HG02571 (cell line): Measurements from ENCODE around the gene WDR86.

Experiments
- ATAC-seq: cut with Tn5 transposase; IDR thresholded peaks from one replicate; pipeline ENCODE4 v1.9.1; 2021; ENCODE audit warnings: mild to moderate bottlenecking, moderate library complexity; ENCODE audit not compliant: unreplicated experiment

The WDR86 gene

DNA sequence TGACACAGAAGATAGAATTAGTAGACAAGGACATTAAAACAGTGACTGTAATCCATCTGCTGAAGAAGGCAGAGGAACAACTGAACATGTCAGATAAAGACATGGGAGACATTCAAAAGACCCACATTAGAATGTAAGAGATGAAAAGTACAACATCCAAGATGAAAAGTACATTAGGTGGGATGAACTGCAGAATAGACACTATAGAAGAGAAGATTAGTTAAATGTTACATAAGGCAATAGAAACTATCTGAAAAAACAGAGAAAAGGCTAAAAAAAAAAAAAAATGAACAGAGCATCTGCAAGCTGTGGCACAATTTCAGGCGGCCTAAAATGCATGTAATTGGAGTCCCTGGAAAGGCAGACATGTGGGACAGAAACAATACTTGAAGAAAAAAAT lies 46.7 kb downstream of the WDR86 start:
- no peak for ATAC-seq

DNA sequence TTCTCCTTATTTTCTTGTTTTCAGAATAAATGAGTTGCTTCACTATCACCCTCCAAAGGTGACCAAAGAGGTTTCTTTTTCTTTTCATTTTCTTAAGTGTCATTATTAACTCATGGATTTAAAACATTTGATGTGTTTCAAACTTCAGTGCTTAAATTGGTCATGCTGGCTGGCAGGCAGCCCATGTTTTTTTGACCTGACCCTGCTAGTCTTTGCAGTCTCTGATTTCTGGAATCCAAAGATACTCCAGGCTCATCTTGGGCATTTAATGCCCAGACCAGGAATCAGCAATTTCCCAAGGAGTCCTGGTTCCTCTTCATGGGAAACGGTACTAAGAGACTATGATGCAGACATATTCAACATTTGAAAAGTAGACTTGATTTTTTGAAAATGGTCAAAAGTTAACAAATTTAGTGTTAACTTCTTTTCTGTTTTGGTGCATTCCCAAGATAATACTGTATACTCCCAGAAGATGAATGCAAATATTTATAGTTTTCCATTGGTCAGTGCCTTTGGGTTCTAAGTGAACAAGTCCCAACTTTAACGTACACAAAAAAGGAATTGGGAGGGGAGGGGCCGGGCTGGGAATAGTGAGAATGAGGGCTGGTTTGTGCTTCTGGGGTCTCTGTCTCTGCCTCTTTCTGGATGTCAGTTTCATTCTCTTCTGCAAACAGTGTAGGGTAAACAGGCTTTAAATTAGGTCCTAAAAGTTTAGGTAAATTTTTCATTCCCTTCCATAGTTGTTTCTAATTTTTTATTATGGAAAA lies 48.5 kb downstream of the WDR86 start:
- no peak for ATAC-seq

DNA sequence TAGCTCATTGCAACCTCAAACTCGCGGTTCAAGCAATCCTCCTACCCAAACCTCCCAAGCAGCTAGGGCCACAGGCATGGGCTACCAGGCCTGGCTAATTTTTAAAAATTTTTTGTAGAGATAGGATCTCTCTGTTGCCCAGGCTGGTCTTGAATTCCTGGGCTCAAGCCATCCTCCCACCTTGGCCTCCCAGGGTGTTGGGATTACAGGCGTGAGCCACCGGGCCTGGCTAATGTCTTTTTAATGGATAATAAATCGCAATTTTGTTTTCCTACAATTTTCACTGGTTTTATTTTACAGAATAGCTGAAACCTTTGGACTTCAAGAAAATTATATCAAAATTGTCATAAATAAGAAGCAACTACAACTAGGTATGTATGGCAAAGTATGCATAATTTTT lies 57.3 kb downstream of the WDR86 start:
- no peak for ATAC-seq

DNA sequence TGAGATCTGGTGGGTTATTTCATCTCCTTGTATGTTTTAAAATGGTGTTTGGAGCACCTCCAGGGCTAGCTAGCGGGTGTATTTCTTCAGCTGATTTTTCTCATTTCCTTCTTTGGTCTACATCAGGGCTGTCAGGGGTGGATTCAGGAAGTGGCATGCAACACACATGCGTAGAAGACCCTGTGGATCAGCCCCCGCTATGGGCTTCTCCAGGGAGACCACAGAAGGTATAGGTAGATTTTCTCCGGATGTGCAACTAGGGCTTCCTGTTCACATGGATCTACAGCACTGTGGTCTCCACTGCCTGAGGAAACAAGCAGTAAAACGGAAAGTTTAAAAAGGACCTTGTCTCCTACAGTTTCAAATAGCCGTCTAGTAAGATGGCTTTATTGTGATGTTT lies 57.9 kb downstream of the WDR86 start:
- ATAC-seq, result no peak

DNA sequence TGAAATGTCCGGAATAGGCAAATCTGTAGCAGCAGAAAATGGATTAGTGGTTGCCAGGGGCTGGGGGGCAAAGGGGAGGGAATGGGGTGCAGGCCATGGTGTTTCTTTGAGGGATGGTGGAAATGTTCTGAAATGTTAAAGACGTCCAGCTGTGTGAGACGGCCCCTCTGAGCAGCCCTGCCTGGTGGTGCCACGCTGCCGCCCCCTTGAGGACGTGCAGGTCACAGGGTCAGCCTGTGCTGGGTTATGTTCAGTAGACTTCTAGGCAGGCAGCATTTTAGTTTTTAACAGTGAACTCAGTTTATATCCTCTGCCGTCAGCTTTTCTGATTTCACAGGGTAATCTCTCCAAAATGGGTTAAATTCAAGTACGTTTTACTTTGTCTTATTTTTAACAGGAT lies 58.8 kb downstream of the WDR86 start:
- ATAC-seq, result no peak

DNA sequence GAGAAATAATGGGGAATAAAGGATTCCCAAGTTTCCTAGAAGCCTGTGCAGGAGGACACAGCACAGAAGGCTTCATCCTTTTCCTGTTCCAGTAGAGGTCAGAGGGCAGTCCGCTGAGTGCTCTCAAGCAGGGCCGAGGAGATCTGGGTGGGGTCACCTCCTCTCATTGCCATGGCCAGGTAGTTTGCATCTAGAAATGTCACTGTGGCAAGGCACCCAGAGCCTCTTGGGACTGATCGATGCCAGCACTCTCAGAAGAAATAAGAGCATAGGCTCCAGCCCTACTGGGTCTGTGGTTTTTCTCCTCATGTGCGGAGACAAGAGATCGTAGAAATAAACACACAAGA lies 60.4 kb downstream of the WDR86 start:
- peak; percentile 47 for ATAC-seq

DNA sequence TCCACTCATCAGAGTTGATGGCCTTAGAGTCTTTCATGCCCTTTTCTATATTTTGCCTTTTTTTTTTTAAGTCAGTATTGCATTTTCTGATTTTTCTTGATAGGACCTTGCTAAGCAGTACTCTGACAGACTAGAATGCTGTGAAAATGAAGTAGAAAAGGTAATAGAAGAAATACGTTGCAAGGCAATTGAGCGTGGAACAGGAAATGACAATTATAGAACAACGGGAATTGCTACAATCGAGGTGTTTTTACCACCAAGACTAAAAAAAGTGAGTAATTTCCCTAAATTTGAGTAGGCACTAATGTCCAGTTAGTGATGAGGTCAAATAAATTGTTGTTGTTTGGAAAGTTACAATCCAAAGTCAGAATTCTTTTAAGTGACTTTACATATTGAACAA lies 60.9 kb downstream of the WDR86 start:
- no peak for ATAC-seq

DNA sequence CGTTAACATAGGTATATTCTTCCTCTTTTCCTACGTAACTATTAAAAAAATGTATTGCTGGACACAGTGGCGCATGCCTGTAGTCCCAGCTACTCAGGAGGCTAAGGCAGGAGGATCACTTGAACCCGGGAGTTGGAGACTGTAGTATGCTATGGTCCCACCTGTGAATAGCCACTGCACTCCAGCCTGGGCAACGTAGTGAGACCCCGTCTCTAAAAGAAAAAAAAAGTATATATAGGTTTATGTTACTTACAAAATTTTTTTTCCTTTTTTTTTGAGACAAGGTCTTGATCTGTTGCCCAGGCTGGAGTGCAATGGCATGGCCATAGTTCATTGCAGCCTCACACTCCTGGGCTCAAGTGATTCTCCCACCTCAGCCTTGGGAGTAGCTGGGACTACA lies 62.6 kb downstream of the WDR86 start:
- no peak for ATAC-seq

DNA sequence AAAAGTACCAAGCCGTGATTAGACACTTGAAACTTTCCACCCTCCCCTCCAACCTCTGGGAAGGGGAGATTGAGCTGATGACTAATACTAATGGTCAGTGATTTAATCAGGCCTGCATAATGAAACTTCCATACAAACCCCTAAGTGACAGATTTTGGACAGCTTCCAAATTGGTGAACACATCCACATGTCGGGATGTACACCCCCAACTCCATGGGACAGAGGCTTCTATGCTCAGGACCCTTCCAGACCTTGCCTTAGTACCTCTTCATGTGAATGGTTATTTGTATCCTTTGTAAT lies 63.4 kb downstream of the WDR86 start:
- no peak for ATAC-seq

DNA sequence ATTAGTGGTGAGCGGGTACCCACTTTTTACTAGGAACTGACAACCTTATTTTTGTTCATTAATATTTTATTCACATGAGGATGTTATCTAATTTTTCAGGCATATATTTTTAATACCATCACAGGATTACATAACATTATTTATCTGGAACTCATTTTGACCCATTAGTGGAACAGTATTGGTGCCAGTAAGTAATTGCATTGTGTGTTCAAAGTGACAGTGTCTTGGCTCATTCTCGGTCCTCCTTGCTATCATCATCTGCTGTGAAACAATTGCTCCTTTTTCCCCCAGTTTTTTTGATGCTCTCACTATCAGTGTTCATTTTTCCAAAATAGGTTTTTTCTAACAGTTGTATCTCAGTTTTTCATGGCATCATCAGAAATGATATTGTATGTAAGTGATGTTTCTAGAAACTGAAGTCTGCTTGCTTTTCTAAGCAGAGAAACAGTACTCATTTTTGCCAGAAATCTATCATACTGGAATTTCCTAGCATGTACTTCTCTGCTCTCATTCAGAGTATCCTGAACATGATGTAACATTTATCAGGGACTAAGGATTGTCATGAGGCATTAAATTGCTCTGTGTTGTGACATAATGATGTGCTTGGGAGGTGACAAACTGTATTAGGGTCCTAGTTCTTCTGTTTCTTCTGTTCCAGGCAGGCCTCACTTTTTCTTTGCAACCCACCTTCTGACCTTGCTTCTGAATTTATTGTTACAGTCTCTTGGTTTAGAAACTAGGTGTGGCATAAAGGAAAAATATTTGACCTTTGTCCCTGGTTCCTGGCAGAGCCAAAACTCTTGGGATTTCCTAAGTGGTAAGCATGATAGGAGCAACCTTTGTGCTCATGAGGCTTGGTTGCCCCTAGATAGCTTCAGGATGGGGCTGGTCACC lies 64.0 kb downstream of the WDR86 start:
- no peak for ATAC-seq

DNA sequence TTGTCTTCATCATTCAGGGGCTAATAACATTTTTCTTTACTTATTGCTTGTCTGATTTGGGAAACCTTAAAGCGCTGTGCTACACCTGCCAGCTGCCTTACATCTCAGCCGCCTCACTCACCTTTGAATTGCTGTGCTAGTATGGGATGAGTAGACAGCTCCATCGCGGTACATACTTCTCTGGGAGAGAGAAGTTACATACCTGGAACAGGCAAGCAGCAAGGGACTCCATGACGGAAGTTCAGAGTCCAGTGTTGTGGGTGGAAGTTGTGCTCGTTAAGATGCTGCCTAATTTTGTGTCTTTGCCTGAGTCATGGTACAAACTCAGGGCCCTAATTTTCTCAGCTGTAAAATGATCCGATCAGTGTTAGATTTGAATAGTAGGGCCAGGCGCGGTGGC lies 66.3 kb downstream of the WDR86 start:
- ATAC-seq, result no peak

DNA sequence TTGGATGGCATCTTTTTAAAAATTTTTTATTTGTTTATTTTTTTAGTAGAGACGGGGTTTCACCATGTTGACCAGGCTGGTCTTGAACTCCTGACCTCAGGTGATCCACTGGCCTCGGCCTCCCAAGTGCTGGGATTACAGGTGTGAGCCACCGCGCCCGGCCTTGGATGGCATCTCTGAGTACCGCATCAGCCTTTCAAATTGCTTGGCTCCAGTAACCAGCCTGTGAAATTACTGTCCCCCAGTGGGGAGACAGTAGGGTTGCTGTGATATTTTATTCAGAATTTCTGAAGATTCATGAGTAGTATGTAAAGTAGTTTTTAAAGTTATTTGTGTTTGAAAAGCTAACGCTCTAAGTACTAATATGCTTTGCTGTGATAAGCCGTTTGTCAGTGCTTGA lies 67.0 kb downstream of the WDR86 start:
- no peak for ATAC-seq

DNA sequence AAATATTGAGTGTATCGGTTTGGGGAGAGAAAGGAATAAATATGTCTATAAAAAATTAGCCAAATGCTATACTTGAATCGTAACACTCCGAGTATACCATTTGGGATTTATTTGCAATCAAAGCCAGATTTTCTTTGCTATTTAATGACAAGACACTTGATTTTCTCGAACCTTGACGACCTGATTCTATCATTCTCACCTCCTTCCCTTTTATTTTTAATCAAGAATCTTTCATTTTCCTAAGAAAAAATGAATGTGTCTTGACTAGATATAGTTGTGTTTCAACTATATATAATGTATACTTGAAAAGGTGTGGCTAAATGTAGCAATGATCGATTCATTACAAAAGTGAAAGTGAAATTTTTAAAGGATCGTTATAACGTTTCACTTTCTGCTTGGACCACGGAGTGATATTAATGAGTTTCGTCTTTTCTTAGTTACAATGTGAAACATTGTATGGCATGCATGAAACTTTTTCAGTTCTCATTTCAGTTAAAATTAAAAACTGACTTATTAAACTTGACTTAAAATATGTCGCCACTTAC lies 67.7 kb downstream of the WDR86 start:
- peak; percentile 51 for ATAC-seq

DNA sequence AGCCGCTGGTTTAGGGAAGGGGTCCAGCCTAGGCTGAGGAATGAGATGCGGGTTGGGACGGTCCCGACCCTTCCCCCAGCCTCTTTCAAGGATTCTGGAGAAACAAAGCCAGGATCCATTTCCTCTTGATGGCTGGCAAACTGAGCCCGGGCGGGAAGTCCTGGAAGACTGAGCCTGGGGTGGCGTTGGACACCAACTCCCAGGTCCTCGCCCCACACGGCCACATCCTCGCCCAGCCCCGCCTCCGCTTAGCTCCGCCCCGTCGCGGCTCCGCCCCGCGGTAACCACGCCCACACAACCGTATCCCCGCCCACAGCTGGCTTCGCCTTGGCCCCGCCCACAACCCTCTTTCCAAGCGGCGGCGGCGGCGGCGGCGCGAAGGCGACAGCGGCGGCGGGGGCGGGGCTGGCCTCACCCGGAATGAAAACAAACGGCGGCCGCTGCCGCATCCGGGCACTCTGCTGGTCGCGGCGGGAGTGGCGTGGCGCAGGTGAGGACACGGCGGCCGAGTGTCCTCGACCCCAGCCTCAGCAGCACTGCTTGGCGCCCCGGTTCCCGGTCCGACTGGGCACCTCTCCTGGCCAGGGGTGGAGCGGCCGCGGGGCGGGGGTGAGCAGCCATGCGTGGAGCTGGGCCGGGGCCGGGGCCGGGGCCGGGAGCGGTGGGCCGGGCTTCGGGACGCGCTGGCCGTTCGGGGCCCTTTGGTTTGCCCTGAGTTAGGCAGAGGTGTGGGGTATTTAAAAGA lies 68.3 kb downstream of the WDR86 start, which contains the start of gene NUB1:
NUB1 (plus strand) TSS at position 456 of the 745 bp plus-strand sequence. CDS start 3,538 bp downstream, outside the sequence.
- ATAC-seq, result peak; percentile 56

DNA sequence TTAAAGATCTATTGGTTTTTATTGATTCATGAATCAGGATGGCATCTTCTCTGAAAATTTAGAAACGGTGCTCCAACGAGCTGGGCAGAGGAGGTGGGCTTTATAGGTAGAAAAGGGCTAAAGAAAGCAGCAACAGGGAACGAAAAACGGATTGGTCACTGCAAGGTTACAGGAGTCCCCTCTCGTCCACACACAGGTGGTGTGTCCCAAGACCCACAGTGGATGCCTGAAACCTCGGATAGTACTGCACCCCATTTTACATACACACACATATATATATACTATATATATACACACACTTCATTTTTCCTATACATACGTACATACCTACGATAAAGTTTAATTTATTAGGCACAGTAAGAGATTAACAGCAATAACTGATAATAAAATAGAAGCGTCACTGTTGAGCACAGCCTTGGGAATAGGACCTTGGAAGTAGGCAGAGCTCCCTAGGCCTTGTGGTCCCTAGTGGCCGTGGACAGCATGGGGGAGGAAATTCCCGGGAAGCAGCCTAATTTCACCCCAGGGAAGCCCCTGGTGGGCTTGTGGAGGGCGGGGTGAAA lies 69.0 kb downstream of the WDR86 start:
- ATAC-seq, result no peak

DNA sequence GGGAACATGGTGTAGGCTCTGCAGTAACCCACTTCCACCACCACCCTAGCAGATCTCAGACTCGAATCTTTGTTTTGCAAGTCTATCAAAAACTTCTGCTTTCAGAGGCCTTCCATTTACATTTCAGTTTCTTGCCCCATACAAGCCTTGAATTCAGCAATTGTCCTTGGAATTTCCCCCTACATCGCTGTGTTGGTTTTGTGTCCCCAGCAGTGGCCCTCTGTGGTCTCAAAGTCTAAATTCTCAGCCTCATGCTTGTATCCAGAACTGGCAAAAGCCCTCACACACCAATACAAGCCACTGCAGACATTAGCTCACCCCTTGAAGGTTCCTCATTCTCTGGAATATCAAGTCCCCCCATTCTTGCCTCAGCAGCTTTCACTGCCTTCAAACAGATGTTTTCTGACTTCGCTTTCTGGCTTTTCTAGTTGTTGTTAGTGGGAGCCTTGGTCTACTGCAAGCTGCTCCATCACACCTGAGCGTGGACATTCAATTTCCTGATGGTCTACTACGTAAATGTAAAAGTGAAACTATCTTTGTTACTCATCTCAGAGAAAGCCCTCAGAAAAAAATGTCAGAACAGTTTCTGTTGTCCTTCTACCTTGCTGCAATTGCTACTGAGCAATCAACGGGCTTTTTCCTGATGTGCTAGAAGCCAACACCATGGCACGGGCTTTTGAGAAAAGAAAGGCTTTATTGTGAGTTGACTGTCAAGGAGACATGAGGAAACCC lies 70.0 kb downstream of the WDR86 start:
- peak; percentile 41 for ATAC-seq

DNA sequence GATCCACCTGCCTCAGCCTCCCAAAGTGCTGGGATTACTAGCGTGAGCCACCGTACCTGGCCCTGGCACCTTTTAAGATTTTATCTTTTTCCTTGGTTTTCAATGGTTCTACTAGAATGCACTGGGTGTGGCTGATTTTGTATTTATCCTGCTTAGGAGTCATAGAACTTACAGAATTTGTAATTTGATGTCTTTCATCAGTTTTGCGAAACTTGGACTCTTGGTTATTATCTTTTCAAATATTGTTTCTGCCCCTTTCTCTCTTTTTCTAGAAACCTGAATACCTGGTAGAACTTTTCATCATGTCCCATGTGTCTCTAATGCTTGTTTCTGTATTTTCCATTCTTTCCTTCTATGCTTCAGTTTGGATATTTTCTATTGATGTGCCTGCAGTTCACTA lies 71.0 kb downstream of the WDR86 start:
- no peak for ATAC-seq

DNA sequence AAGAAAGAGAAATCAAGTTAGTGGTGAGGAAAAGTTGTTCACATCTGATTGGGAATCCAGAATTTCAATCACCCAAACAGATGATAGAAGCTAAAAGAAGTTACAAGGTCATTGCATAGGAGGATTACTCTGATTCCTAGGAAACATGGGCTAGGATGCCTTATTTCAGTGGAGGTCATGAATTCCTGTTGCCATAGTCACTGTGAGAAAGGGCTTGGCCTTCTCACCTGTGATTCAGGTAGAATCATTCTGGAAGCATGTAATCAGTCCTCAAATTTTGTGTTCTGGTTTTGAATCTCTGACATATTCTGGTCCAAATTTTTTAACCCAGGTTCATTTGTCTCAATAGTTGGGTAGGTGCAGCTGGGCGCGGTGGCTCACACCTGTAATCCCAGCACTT lies 72.5 kb downstream of the WDR86 start:
- no peak for ATAC-seq

DNA sequence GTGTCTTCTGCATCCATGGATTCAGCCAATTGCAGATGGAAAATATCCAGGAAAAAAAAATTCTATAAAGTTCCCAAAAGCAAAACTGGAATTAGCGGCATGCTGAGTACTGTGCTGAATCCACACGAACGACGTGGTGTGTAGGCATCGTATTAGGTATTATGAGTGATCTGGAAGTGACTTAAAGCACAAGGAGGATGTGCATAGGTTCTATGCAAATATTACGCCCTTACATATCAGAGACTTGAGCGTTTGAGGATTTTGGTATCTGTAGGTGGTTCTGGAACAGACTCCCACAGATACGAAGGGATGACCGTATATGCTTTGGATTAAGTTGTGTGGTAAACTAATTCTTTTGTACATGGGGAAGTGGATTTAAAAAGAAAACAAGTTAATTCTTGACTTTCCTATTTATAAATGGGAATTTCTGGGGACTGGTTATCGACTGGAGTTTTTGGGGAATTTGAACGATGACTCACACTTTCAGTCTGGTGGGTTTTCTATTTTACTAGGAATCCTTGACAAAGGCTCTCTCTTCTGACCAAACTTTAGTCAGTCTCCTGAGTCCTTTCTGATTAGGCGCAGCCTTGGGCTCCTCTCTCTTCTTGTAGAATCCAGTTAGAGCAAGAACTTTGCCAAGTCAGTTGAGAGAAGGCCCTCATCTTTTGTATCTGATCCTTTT lies 73.7 kb downstream of the WDR86 start:
- no peak for ATAC-seq

DNA sequence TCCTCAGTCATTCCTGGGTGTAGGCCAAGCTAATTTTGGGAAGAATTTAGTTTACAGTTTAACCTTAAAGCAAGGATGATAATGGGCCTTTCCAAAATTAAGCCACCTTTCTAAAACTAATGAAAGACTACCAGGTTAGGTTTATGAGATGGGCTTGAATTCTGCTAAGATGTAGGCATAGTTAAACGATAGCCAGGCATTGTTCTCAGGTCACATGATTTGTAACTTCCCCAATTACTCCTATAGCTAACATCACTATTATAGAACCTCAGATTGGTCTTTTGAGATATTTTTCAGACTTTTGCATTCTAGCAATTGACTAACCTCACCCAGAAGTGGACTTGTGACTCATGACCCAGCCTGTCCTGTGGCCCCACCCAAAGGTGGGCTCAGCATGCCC lies 75.2 kb downstream of the WDR86 start:
- no peak for ATAC-seq
